Natural killer cell (primary cell): ENCODE measurements around the gene UTS2B. TPM values are rescaled to one million over a fixed set of nuclear protein-coding genes. Genes with fewer than 3 reads are reported as not detected.

Experiments used
- ATAC-seq, 3 donors: fragments of 150-1000 bp in 2 of 3; fragments of 200-7000 bp in 1 of 3; cut with Tn5 transposase; 1 replicate in 1 of 3; 2 replicates in 2 of 3; pipeline ENCODE4 v1.10.0; 2021; ENCODE audit warnings: mild to moderate bottlenecking in 2 of 3, moderate library complexity in 2 of 3
- DNase-seq, 2 donors: peaks; one replicate each; pipeline versions ENCODE4 v3.0.0 to v3.0.0-alpha.2; 2013 to 2021; ENCODE audit warnings: mixed read lengths in 1 of 2
- H3K27ac ChIP-seq: one replicate; pipeline ENCODE4 v1.5.1; 2013; ENCODE audit warnings: mild to moderate bottlenecking, low read length
- H3K27me3 ChIP-seq: one replicate; pipeline ENCODE4 v1.6.1; 2013; ENCODE audit warnings: low read length; ENCODE audit not compliant: control insufficient read depth, insufficient read depth
- H3K36me3 ChIP-seq: one replicate; pipeline ENCODE4 v1.6.1; 2013; ENCODE audit warnings: low read length; ENCODE audit not compliant: control insufficient read depth, insufficient read depth
- H3K4me1 ChIP-seq: one replicate; pipeline ENCODE4 v1.6.1; 2013; ENCODE audit warnings: low read length; ENCODE audit not compliant: control insufficient read depth, insufficient read depth
- H3K4me3 ChIP-seq: one replicate; pipeline ENCODE4 v1.5.1; 2013; ENCODE audit warnings: low read length
- H3K9me3 ChIP-seq: one replicate; pipeline ENCODE4 v1.6.1; 2013; ENCODE audit warnings: low read length; ENCODE audit not compliant: control insufficient read depth, insufficient read depth
- H3K27ac Mint-ChIP-seq, 2 donors: one replicate each; pipeline ENCODE4 v1.8.0; 2022; ENCODE audit warnings: mild to moderate bottlenecking in 2 of 2, mixed read lengths in 2 of 2, moderate library complexity in 1 of 2
- H3K27me3 Mint-ChIP-seq, 2 donors: one replicate each; pipeline ENCODE4 v1.8.0; 2022; ENCODE audit warnings: low read depth in 2 of 2, mixed read lengths in 2 of 2
- H3K36me3 Mint-ChIP-seq: one replicate; pipeline ENCODE4 v1.8.0; 2022; ENCODE audit warnings: mixed read lengths
- H3K4me1 Mint-ChIP-seq, 2 donors: one replicate each; pipeline ENCODE4 v1.8.0; 2022; ENCODE audit warnings: mixed read lengths in 2 of 2
- H3K4me3 Mint-ChIP-seq: one replicate; pipeline ENCODE4 v1.8.0; 2022; ENCODE audit warnings: mild to moderate bottlenecking, moderate library complexity, mixed read lengths
- H3K9me3 Mint-ChIP-seq, 2 donors: one replicate each; pipeline ENCODE4 v1.8.0; 2022; ENCODE audit warnings: mixed read lengths in 2 of 2
- CTCF ChIP-seq: fragments of 200-600 bp; IDR thresholded peaks from one replicate; pipeline ENCODE4 v1.8.0; 2022; ENCODE audit warnings: antibody characterized with exemption
- WGBS: methylation state at CpG from one replicate; pipeline ENCODE4 v1.1.7; 2013; ENCODE audit warnings: missing lambda C conversion rate; ENCODE audit not compliant: insufficient coverage; 5-methylcytosine and 5-hydroxymethylcytosine counted together
- intact Hi-C: fragments of 100-400 bp; cut with micrococcal nuclease; formaldehyde crosslinking; loops from one replicate; pipeline ENCODE4 v1.14.2; 2022
- total RNA-seq, 4 donors: library from RNA; stranded (reverse); fragments of 120-200 nt in 1 of 4; gene quantifications; one replicate each; pipeline versions ENCODE4 v1.2.3 to v1.2.4, GENCODE V29; 2013 to 2022

The UTS2B gene
- total RNA-seq, 3 donors from 2014 or later (not counting 1 experiment from before 2014, with no cell fraction given) = 0.47 TPM; not detected in 2

- H3K27ac Mint-ChIP-seq = no peak overlapping the region
- no peaks in the 10 kb centered on the region for H3K27me3 Mint-ChIP-seq
- no peak overlapping the region for H3K4me3 ChIP-seq
- no peaks in the 10 kb centered on the region for H3K4me1 ChIP-seq
- H3K36me3 Mint-ChIP-seq = no peaks in the 10 kb centered on the region
- intact Hi-C loops = no loop called here
- no peaks in the 10 kb centered on the region for H3K9me3 Mint-ChIP-seq
- no peaks in the 10 kb centered on the region for H3K36me3 ChIP-seq
- TF ChIP-seq CTCF = no peak
- no peak overlapping the region for H3K27ac ChIP-seq
- no peaks in the 10 kb centered on the region for H3K27me3 ChIP-seq
- ATAC-seq (no peak), DNase-seq (no peak)
- no peak overlapping the region for H3K4me3 Mint-ChIP-seq
- WGBS = 86% methylated on average over 4 of the region's 4 CpGs
- no peaks in the 10 kb centered on the region for H3K9me3 ChIP-seq
- H3K4me1 Mint-ChIP-seq = peaks cover 11 to 15% of the 10 kb centered on the region in 2 donors
Measured at GRCh38 chr3:191338177-191338488, 7.8 kb upstream of the UTS2B start.

- H3K4me3 ChIP-seq = no peak overlapping the region
- H3K4me1 ChIP-seq = no peaks in the 10 kb centered on the region
- 82% methylated on average over 2 of the region's 2 CpGs for WGBS
- H3K9me3 ChIP-seq = no peaks in the 10 kb centered on the region
- H3K36me3 ChIP-seq = no peaks in the 10 kb centered on the region
- intact Hi-C loops = no loop called here
- H3K27ac ChIP-seq = no peak overlapping the region
- no peak overlapping the region for H3K4me3 Mint-ChIP-seq
- H3K4me1 Mint-ChIP-seq = peaks cover 6 to 10% of the 10 kb centered on the region in 2 donors
- no peaks in the 10 kb centered on the region for H3K36me3 Mint-ChIP-seq
- H3K27ac Mint-ChIP-seq = no peak overlapping the region
- no peaks in the 10 kb centered on the region for H3K27me3 Mint-ChIP-seq
- H3K27me3 ChIP-seq = no peaks in the 10 kb centered on the region
- H3K9me3 Mint-ChIP-seq = no peaks in the 10 kb centered on the region
- no peak for ATAC-seq
- TF ChIP-seq CTCF = no peak
- DNase-seq = no peak
Measured at GRCh38 chr3:191336833-191337232, 6.5 kb upstream of the UTS2B start.

- Histone ChIP-seq H3K4me3 (no peak overlapping the region), H3K4me1 (peaks cover 13% of the 10 kb centered on the region), H3K9me3 (no peaks in the 10 kb centered on the region), H3K36me3 (no peaks in the 10 kb centered on the region), H3K27me3 (no peaks in the 10 kb centered on the region), H3K27ac (no peak overlapping the region)
- Mint-ChIP-seq H3K36me3 (no peaks in the 10 kb centered on the region), H3K4me3 (no peak overlapping the region), H3K27me3 (no peaks in the 10 kb centered on the region), H3K9me3 (no peaks in the 10 kb centered on the region), H3K27ac (no peak overlapping the region), H3K4me1 (peaks cover 27 to 29% of the 10 kb centered on the region in 2 donors)
- WGBS = 87% methylated on average over 3 of the region's 4 CpGs
- intact Hi-C loops = no loop called here
- no peak for DNase-seq
- ATAC-seq = no peak
- TF ChIP-seq CTCF = no peak
Measured at GRCh38 chr3:191334346-191334893, 4.1 kb upstream of the UTS2B start.

DNA sequence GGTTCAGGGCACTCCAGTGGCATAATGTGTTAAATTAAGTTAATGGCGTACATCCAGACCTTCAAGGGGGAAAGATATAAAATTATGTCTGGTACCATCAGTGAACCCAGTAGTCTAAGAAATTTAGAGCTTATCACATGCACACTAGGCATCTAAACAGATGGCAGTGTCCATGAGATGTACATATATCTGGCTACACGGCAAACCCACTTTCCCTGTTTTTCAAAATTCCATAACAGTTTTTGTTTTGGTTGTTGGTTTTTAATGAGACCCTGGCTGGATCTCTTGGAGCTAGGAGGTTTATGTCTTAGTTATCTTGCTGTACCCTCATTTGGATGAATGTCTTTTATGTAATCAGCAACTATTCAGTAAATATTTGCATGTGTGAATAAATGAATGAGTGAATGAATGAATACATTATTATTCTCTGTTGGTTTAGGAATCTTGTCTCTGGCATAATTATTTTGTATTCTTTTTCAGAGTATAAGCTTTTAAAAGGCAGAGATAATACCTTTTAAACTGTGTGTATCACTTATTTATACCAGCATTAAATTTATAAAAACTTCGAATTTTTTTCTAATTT is 3.1 kb upstream of the UTS2B start:
- TF ChIP-seq CTCF = no peak
- WGBS = 91% methylated on average over 1 of the region's 3 CpGs
- no peak overlapping the region for H3K27ac Mint-ChIP-seq
- no peaks in the 10 kb centered on the region for H3K9me3 Mint-ChIP-seq
- ATAC-seq (no peak), DNase-seq (no peak)
- no peak overlapping the region for H3K4me3 ChIP-seq
- H3K27me3 ChIP-seq = no peaks in the 10 kb centered on the region
- H3K36me3 Mint-ChIP-seq = no peaks in the 10 kb centered on the region
- no peaks in the 10 kb centered on the region for H3K9me3 ChIP-seq
- H3K27me3 Mint-ChIP-seq = no peaks in the 10 kb centered on the region
- H3K4me3 Mint-ChIP-seq = no peak overlapping the region
- H3K4me1 ChIP-seq = peaks cover 18% of the 10 kb centered on the region
- no peaks in the 10 kb centered on the region for H3K36me3 ChIP-seq
- H3K4me1 Mint-ChIP-seq = peaks cover 34 to 35% of the 10 kb centered on the region in 2 donors
- intact Hi-C loops = no loop called here
- no peak overlapping the region for H3K27ac ChIP-seq
